Mesothelial cell of epicardium (in vitro differentiated cells): ENCODE measurements around the gene GPR63. TPM values are rescaled to one million over a fixed set of nuclear protein-coding genes. Genes with fewer than 3 reads are reported as not detected.

Experiments
- DNase-seq, 2 experiments: peaks; one replicate each; pipeline ENCODE4 v3.0.0; 2021; ENCODE audit warnings: low spot score in 2 of 2; ENCODE audit not compliant: unreplicated experiment in 2 of 2
- H3K27ac Mint-ChIP-seq: 2 replicates; pipeline ENCODE4 v1.8.0; 2021; ENCODE audit warnings: mixed read lengths
- H3K27me3 Mint-ChIP-seq: 2 replicates; pipeline ENCODE4 v1.8.0; 2021; ENCODE audit warnings: low read depth, mixed read lengths
- H3K36me3 Mint-ChIP-seq: 2 replicates; pipeline ENCODE4 v1.8.0; 2021; ENCODE audit warnings: mixed read lengths
- H3K4me1 Mint-ChIP-seq: 2 replicates; pipeline ENCODE4 v1.8.0; 2021; ENCODE audit warnings: mixed read lengths
- H3K4me3 Mint-ChIP-seq: 2 replicates; pipeline ENCODE4 v1.8.0; 2021; ENCODE audit warnings: mild to moderate bottlenecking, moderate library complexity, mixed read lengths
- H3K9me3 Mint-ChIP-seq: 2 replicates; pipeline ENCODE4 v1.8.0; 2021; ENCODE audit warnings: mixed read lengths
- total RNA-seq: library from RNA; stranded (reverse); gene quantifications from 3 replicates; pipeline ENCODE4 v1.2.1, GENCODE V29; 2021
- TF ChIP-seq, protein P1 (sequence below): fragments of 200-600 bp; sonication (generic); IDR thresholded peaks from one replicate; pipeline ENCODE4 v1.5.0; 2021; ENCODE audit warnings: antibody characterized with exemption; ENCODE audit not compliant: unreplicated experiment

GPR63 gene
- total RNA-seq, 1 donor from 2014 or later: 17.9 TPM

DNA sequence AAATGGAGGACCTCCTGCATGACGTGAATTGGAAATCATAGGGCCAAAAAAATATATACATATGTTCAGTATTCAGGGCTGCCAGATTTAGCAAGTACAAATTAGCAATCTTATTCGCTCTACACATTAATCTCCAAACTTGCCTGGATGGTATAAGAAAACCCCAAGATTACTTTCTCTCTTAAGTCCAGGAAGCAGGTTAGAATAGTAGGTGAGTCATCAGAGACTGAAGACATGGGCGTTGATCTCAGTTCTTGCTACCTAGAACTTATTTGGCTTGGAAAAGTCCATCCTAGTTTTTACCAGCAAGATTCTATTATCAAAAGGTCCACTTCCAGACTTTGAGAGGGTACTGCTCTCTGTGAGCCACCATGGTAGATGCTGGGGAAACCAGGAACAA lies 47.4 kb downstream of the GPR63 start:
- Mint-ChIP-seq H3K4me1 (peaks cover 1% of the 10 kb centered on the region), H3K9me3 (peaks cover 4% of the 10 kb centered on the region)

DNA sequence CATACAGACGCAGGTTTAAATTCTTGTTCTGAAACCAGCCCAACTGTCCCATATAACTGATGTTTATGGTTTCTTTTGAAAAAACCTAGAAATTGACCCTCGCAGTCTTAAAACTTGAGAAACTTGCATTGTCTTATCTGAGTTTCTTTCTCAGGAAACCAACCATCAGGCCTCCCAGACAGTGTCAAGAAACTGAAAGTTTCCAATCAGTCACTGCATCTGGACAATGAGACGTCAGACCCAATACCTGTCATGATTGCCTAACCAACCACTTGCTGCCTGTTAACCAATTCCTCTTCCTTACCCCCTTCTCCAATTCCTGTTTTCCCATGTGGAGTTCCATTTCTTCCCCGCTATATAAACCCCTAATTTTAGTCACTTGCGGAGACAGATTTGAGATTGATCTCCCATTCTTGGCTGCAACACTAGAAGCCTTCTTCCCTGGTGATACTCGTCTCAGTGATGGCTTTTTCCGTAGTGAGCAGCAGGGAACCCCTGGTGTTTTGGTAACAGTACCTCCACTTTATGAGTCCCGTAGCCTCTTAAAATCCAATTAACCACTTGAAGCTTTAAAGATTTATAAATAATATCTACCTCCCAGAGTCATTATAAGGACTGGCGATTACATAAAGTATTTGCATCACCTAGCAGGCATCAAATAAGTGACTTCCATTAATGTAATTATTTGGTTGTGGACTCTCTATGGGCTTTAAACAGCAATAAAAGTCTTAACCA lies 49.3 kb downstream of the GPR63 start:
- no peak for DNase-seq
- Mint-ChIP-seq H3K27ac (no peak overlapping the region), H3K27me3 (no peaks in the 10 kb centered on the region), H3K36me3 (peaks cover 3% of the 10 kb centered on the region), H3K4me3 (no peak overlapping the region), H3K4me1 (no peaks in the 10 kb centered on the region), H3K9me3 (peaks cover 4% of the 10 kb centered on the region)
- TF ChIP-seq, protein P1, sequence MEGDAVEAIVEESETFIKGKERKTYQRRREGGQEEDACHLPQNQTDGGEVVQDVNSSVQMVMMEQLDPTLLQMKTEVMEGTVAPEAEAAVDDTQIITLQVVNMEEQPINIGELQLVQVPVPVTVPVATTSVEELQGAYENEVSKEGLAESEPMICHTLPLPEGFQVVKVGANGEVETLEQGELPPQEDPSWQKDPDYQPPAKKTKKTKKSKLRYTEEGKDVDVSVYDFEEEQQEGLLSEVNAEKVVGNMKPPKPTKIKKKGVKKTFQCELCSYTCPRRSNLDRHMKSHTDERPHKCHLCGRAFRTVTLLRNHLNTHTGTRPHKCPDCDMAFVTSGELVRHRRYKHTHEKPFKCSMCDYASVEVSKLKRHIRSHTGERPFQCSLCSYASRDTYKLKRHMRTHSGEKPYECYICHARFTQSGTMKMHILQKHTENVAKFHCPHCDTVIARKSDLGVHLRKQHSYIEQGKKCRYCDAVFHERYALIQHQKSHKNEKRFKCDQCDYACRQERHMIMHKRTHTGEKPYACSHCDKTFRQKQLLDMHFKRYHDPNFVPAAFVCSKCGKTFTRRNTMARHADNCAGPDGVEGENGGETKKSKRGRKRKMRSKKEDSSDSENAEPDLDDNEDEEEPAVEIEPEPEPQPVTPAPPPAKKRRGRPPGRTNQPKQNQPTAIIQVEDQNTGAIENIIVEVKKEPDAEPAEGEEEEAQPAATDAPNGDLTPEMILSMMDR: no peak

More for the DNA sequence above, 47.4 kb downstream of the GPR63 start:
- TF ChIP-seq, protein P1: no peak
- no peak for DNase-seq
- H3K27me3 Mint-ChIP-seq: no peaks in the 10 kb centered on the region
- no peak overlapping the region for H3K27ac Mint-ChIP-seq
- no peak overlapping the region for H3K4me3 Mint-ChIP-seq
- peaks cover 3% of the 10 kb centered on the region for H3K36me3 Mint-ChIP-seq

DNA sequence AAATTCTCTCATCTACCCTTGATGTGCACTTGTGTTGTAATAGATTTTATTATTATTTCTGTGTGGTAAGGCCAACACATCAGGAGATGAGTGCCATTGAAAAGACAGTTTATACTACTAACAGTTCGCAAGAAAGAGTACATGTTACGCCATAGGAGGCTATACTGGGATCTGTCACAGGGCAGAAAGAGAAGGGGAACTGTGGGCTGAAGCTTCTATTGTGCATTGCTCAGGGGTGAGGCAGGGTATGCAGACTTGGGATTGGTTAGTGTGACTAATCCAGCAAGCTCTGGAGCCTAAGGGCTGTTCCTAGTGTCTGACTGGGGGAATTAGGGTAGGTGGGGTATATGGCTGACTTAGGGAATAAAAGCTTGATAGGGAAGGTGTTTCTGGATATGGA lies 50.9 kb downstream of the GPR63 start:
- H3K4me1 Mint-ChIP-seq: no peaks in the 10 kb centered on the region
- H3K4me3 Mint-ChIP-seq: no peak overlapping the region
- H3K27me3 Mint-ChIP-seq: no peaks in the 10 kb centered on the region
- H3K9me3 Mint-ChIP-seq: peaks cover 4% of the 10 kb centered on the region
- TF ChIP-seq, protein P1: no peak
- H3K36me3 Mint-ChIP-seq: no peaks in the 10 kb centered on the region
- no peak for DNase-seq
- no peak overlapping the region for H3K27ac Mint-ChIP-seq

DNA sequence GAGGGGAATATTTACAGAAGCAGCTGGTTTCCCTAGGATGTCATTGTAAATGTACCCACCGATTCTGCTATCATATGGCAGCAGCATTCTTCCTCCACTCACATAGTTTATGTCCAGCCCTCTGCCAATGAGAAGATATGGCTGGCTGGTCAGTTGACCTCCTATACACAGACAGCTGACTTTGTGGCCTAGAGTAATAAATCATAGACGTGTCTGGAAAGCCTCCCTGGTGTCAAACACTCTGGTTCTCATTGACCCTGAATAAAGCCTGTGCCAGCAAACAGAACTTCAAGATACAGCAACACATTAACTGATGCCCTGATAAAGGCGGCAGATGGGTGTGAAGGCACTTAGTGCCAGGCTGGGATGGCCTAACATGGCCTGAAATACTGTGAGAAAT lies 52.6 kb downstream of the GPR63 start:
- TF ChIP-seq, protein P1: no peak
- no peaks in the 10 kb centered on the region for H3K36me3 Mint-ChIP-seq
- DNase-seq: no peak
- H3K9me3 Mint-ChIP-seq: peaks cover 1% of the 10 kb centered on the region
- no peak overlapping the region for H3K4me3 Mint-ChIP-seq
- H3K4me1 Mint-ChIP-seq: no peaks in the 10 kb centered on the region
- H3K27me3 Mint-ChIP-seq: no peaks in the 10 kb centered on the region
- no peak overlapping the region for H3K27ac Mint-ChIP-seq

DNA sequence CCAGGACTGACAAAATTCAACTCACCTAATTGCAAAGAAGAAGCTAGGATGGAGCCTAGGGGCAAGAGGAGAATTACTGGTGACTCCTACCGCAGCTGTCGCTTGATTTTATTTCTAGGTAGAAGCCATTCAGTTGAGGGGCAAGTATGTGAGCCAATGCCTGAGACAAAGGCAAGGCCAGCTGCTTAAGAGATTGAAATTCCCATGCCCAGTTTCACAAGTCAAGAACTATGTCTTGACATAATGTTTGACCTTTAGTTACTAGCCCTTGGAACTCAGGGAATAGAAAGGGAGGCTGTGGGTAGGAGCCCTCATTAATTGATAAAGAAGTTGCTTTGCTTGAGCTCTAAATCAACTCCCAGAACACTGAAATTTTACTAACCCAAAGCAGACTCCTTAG lies 54.0 kb downstream of the GPR63 start:
- Mint-ChIP-seq H3K9me3 (peaks cover 9% of the 10 kb centered on the region), H3K36me3 (no peaks in the 10 kb centered on the region), H3K27ac (no peak overlapping the region), H3K27me3 (no peaks in the 10 kb centered on the region), H3K4me3 (no peak overlapping the region), H3K4me1 (no peaks in the 10 kb centered on the region)
- no peak for DNase-seq
- TF ChIP-seq, protein P1: no peak
